ENCODE measurements around the gene NUDCD3.

DNA sequence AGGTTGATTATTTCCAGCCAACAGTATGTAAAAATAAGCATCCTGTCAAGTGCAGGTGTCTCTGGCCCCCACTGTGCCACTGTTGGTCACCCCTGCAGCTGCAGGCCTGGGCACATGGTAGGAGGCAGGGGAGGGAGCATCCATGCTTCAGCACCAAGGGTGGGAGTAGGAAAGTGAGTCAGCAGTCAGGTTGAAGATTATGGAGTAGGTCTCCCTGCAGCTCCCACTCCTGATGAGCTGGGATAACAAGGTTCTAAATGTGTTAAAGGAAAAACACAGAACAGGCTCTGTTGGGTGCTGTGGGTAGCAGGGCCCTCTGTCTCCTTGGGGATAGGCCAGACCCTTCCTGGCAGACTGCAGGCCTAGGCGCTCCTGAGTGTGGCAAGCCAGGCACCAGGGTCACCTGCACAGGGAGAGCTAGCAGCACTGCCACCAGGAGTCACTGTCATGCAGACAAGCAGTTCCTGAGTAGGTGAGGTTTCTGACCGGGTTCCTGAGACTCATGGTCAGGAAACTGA, 59.3 kb downstream of the NUDCD3 start:
- TF ChIP-seq GATA3 (IDR thresholded peaks at IDR 0.05; ENCODE audit: low read depth, low read length) (no peak), GATA2 (IDR thresholded peaks at IDR 0.05; ENCODE audit: low read depth, low read length) (no peak)
